ENCODE data around the gene ABHD12.

- TF ChIP-seq POU6F1 (CRISPR knock-in tag; IDR thresholded peaks at IDR 0.05; ENCODE audit: borderline replicate concordance, low read depth) (no peak), CREB5 (CRISPR knock-in tag; IDR thresholded peaks at IDR 0.05; ENCODE audit: low read depth) (no peak), PATZ1 (CRISPR knock-in tag; IDR thresholded peaks at IDR 0.05; ENCODE audit: borderline replicate concordance) (no peak), CSDC2 (CRISPR knock-in tag; IDR thresholded peaks at IDR 0.05) (no peak), GLIS3 (CRISPR knock-in tag; IDR thresholded peaks at IDR 0.05) (no peak), ZNF70 (CRISPR knock-in tag; IDR thresholded peaks at IDR 0.05) (no peak)
These were observed 87.2 kb downstream of the ABHD12 start for GRCh38 chr20:25303292-25304024.
